CD14-positive monocyte (primary cell): Measurements from ENCODE around the gene CYREN. TPM values are rescaled to one million over a fixed set of nuclear protein-coding genes. Genes with fewer than 3 reads are reported as not detected.
A peak's percentile ranks its signal among the peaks of the same experiment; 100 is the strongest.

Experiments used
- DNase-seq, 3 donors: peaks; one replicate each; pipeline ENCODE4 v3.0.0-alpha.2; 2011 to 2022
- H2AFZ ChIP-seq: 2 replicates; pipeline ENCODE4 v1.6.0; 2012; ENCODE audit warnings: mild to moderate bottlenecking, low read depth, low read length, inconsistent platforms; ENCODE audit not compliant: insufficient read depth, poor library complexity, severe bottlenecking
- H3K27ac ChIP-seq, 2 donors: 1 replicate in 1 of 2; 2 replicates in 1 of 2; pipeline ENCODE4 v1.5.1; 2012 to 2013; ENCODE audit warnings: low read length in 2 of 2, control low read depth in 1 of 2, inconsistent platforms in 1 of 2, low read depth in 1 of 2, mild to moderate bottlenecking in 1 of 2
- H3K27me3 ChIP-seq, 2 donors: one replicate each; pipeline versions ENCODE4 v1.6.0 to v1.6.1; 2011 to 2013; ENCODE audit warnings: low read length in 2 of 2; ENCODE audit not compliant: control insufficient read depth in 2 of 2, insufficient read depth in 2 of 2
- H3K36me3 ChIP-seq, 2 donors: replicated peaks in 1 of 2; 1 replicate in 1 of 2; 2 replicates in 1 of 2; pipeline versions ENCODE4 v1.5.1 to v1.6.1; 2012 to 2013; ENCODE audit warnings: low read length in 2 of 2, control low read depth in 1 of 2, inconsistent platforms in 1 of 2, mild to moderate bottlenecking in 1 of 2; ENCODE audit not compliant: insufficient read depth in 2 of 2, control insufficient read depth in 1 of 2
- H3K4me1 ChIP-seq, 2 donors: 1 replicate in 1 of 2; 2 replicates in 1 of 2; pipeline versions ENCODE4 v1.5.1 to v1.6.1; 2012 to 2013; ENCODE audit warnings: low read length in 2 of 2, control low read depth in 1 of 2, inconsistent platforms in 1 of 2, mild to moderate bottlenecking in 1 of 2, moderate library complexity in 1 of 2; ENCODE audit not compliant: insufficient read depth in 2 of 2, control insufficient read depth in 1 of 2
- H3K4me2 ChIP-seq: replicated peaks from 2 replicates; pipeline ENCODE3; 2012; ENCODE audit warnings: low read length, moderate library complexity, mild to moderate bottlenecking; ENCODE audit not compliant: poor library complexity, severe bottlenecking; ENCODE audit errors: extremely low read depth
- H3K4me3 ChIP-seq, 3 experiments: fragments of 200-600 bp in 1 of 3; sonication (generic) in 1 of 3; replicated peaks in 1 of 3; 1 replicate in 2 of 3; 2 replicates in 1 of 3; pipeline ENCODE4 v1.5.1; 2011 to 2013; ENCODE audit warnings: low read length in 3 of 3, mild to moderate bottlenecking in 3 of 3, control low read depth in 2 of 3, low read depth in 2 of 3, inconsistent platforms in 1 of 3, moderate library complexity in 1 of 3
- H3K79me2 ChIP-seq: 2 replicates; pipeline ENCODE4 v1.6.0; 2012; ENCODE audit warnings: mild to moderate bottlenecking, control low read depth, inconsistent platforms, low read length, moderate library complexity; ENCODE audit not compliant: insufficient read depth
- H3K9ac ChIP-seq: 2 replicates; pipeline ENCODE4 v1.6.0; 2017; ENCODE audit warnings: low read length, mild to moderate bottlenecking; ENCODE audit not compliant: insufficient read depth, poor library complexity, severe bottlenecking
- H3K9me3 ChIP-seq, 2 donors: replicated peaks in 1 of 2; 1 replicate in 1 of 2; 2 replicates in 1 of 2; pipeline versions ENCODE4 v1.5.1 to v1.6.1; 2012 to 2013; ENCODE audit warnings: low read length in 2 of 2, control low read depth in 1 of 2; ENCODE audit not compliant: control insufficient read depth in 1 of 2, insufficient read depth in 1 of 2
- H4K20me1 ChIP-seq: 2 replicates; pipeline ENCODE4 v1.6.0; 2012; ENCODE audit warnings: mild to moderate bottlenecking, low read length, control low read depth, moderate library complexity; ENCODE audit not compliant: insufficient read depth
- H3K27ac Mint-ChIP-seq, 7 donors: one replicate each; pipeline ENCODE4 v1.8.0; 2020; ENCODE audit warnings: mild to moderate bottlenecking in 7 of 7, mixed read lengths in 7 of 7, moderate library complexity in 6 of 7, inconsistent platforms in 2 of 7
- H3K27me3 Mint-ChIP-seq, 3 donors: one replicate each; pipeline ENCODE4 v1.8.0; 2021 to 2022; ENCODE audit warnings: low read depth in 3 of 3, mild to moderate bottlenecking in 3 of 3, mixed read lengths in 3 of 3, moderate library complexity in 3 of 3, inconsistent platforms in 1 of 3
- H3K36me3 Mint-ChIP-seq, 2 donors: one replicate each; pipeline ENCODE4 v1.8.0; 2020; ENCODE audit warnings: mixed read lengths in 2 of 2, inconsistent platforms in 1 of 2, mild to moderate bottlenecking in 1 of 2
- H3K4me1 Mint-ChIP-seq: one replicate; pipeline ENCODE4 v1.8.0; 2020; ENCODE audit warnings: mild to moderate bottlenecking, mixed read lengths
- H3K4me3 Mint-ChIP-seq, 2 donors: one replicate each; pipeline ENCODE4 v1.8.0; 2020; ENCODE audit warnings: mild to moderate bottlenecking in 2 of 2, mixed read lengths in 2 of 2, moderate library complexity in 1 of 2
- H3K9me3 Mint-ChIP-seq, 7 donors: one replicate each; pipeline ENCODE4 v1.8.0; 2020 to 2022; ENCODE audit warnings: mixed read lengths in 7 of 7, mild to moderate bottlenecking in 6 of 7, moderate library complexity in 6 of 7, inconsistent platforms in 2 of 7
- CTCF ChIP-seq: fragments of 200-600 bp; IDR thresholded peaks from one replicate; pipeline ENCODE4 v1.8.0; 2022; ENCODE audit warnings: antibody characterized with exemption, mild to moderate bottlenecking
- WGBS: methylation state at CpG from one replicate; pipeline ENCODE4 v1.1.5; 2013; ENCODE audit warnings: missing lambda C conversion rate; ENCODE audit not compliant: insufficient coverage; 5-methylcytosine and 5-hydroxymethylcytosine counted together
- intact Hi-C, 2 donors: fragments of 100-400 bp; cut with micrococcal nuclease; formaldehyde crosslinking; loops; one replicate each; pipeline versions ENCODE4 v1.15.0 to v1.15.1; 2023
- polyA plus RNA-seq, 3 donors: library from polyadenylated mRNA; depleted of rRNA in 1 of 3; unstranded in 2 of 3; stranded (reverse) in 1 of 3; fragments of 300-500 nt in 2 of 3; fragments of >200 nt in 1 of 3; fragmentation: Illumina TruSeq in 2 of 3; gene quantifications; 1 replicate in 2 of 3; 2 replicates in 1 of 3; pipeline ENCODE4 v1.2.3, GENCODE V29; 2012 to 2021

Gene CYREN
- polyA plus RNA-seq, 3 donors = 20.6 to 47.4 (median 40.1) TPM

GRCh38 chr7:135169964-135170273 is 588 bp downstream of the CYREN start:
- Mint-ChIP-seq H3K27ac (peak overlapping the region; percentile 90 to 98 (median 96)), H3K4me1 (peaks cover 58% of the 10 kb centered on the region), H3K27me3 (peaks cover 0 to 2% (median 1%) of the 10 kb centered on the region in 3 donors), H3K36me3 (peaks cover 38 to 42% of the 10 kb centered on the region in 2 donors), H3K4me3 (peak overlapping the region; percentile 85 to 90), H3K9me3 (no peaks in the 10 kb centered on the region)
- intact Hi-C loops = loop anchor here (2.0 to 10.0 kb wide), 4 partner anchors 19 to 183 kb away; partner anchors contain the start of genes AGBL3 (in 2 of the 2) and WDR91 (in 1 of the 2)
- Histone ChIP-seq H3K9me3 (no peaks in the 10 kb centered on the region), H2AFZ (peak overlapping the region; percentile 86), H3K79me2 (peaks cover 48% of the 10 kb centered on the region), H3K4me1 (peaks cover 51 to 67% of the 10 kb centered on the region in 2 donors), H3K36me3 (peaks cover 25 to 26% of the 10 kb centered on the region in 2 donors), H3K27ac (peak overlapping the region; percentile 95 to 96), H3K9ac (peak overlapping the region; percentile 98), H3K4me2 (peak overlapping the region; percentile 93), H4K20me1 (peaks cover 33% of the 10 kb centered on the region), H3K27me3 (no peaks in the 10 kb centered on the region), H3K4me3 (peak overlapping the region; percentile 70 to 88 (median 70))
- no peak for TF ChIP-seq CTCF
- 0% methylated on average over 17 of the region's 17 CpGs for WGBS
- peak; percentile 53 to 68 (median 66) for DNase-seq

GRCh38 chr7:135169141-135169963 is 1.2 kb downstream of the CYREN start:
- TF ChIP-seq CTCF = peak; percentile 51
- peaks cover 51 to 73% of the 10 kb centered on the region in 2 donors for H3K4me1 ChIP-seq
- H3K27ac ChIP-seq = peak overlapping the region; percentile 95 to 96
- peak; percentile 54 to 70 (median 57) for DNase-seq
- 14% methylated on average over 8 of the region's 11 CpGs for WGBS
- peak overlapping the region; percentile 93 for H3K4me2 ChIP-seq
- peaks cover 38% of the 10 kb centered on the region for H4K20me1 ChIP-seq
- H3K4me3 ChIP-seq = peak overlapping the region; percentile 70 to 88 (median 70)
- peaks cover 54% of the 10 kb centered on the region for H3K79me2 ChIP-seq
- Mint-ChIP-seq H3K27ac (peak overlapping the region; percentile 90 to 98 (median 96)), H3K9me3 (no peaks in the 10 kb centered on the region), H3K36me3 (peaks cover 44 to 45% of the 10 kb centered on the region in 2 donors), H3K4me1 (peaks cover 61% of the 10 kb centered on the region), H3K27me3 (peaks cover 0 to 2% (median 1%) of the 10 kb centered on the region in 3 donors), H3K4me3 (peak overlapping the region; percentile 85 to 90)
- no peaks in the 10 kb centered on the region for H3K9me3 ChIP-seq
- peak overlapping the region; percentile 4 for H2AFZ ChIP-seq
- H3K27me3 ChIP-seq = no peaks in the 10 kb centered on the region
- H3K36me3 ChIP-seq = peaks cover 31 to 32% of the 10 kb centered on the region in 2 donors
- peak overlapping the region; percentile 98 for H3K9ac ChIP-seq
- intact Hi-C loops = loop anchor here in 1 of 2 donors (2.0 to 10.0 kb wide), 3 partner anchors 19 to 182 kb away; partner anchors contain the start of gene AGBL3
